B cell (primary cell): ENCODE data around the gene UMOD. TPM values are rescaled to one million over a fixed set of nuclear protein-coding genes. Genes with fewer than 3 reads are reported as not detected.

Experiments used
- ATAC-seq: fragments of 200-7000 bp; cut with Tn5 transposase; one replicate; pipeline ENCODE4 v1.10.0; 2021; ENCODE audit warnings: low read depth, mild to moderate bottlenecking, moderate number of reproducible peaks, moderate library complexity
- CTCF ChIA-PET: fragments of 350-600 bp; sonication (Branson Sonifier 250); formaldehyde crosslinking; loops from one replicate; lab custom pipeline; 2021; ENCODE audit warnings: antibody characterized with exemption, inconsistent platforms; lab: Charles Lee
- POLR2A ChIA-PET: fragments of 350-600 bp; sonication (Branson Sonifier 250); formaldehyde crosslinking; loops from one replicate; lab custom pipeline; 2021; ENCODE audit warnings: antibody characterized with exemption; lab: Charles Lee
- DNase-seq: peaks from one replicate; pipeline ENCODE4 v3.0.0; 2013
- H2AFZ ChIP-seq: 2 replicates; pipeline ENCODE4 v1.6.1; 2012; ENCODE audit warnings: mild to moderate bottlenecking, low read depth, low read length; ENCODE audit not compliant: insufficient read depth, poor library complexity, severe bottlenecking
- H3K27ac ChIP-seq, 2 donors: 1 replicate in 1 of 2; 2 replicates in 1 of 2; pipeline ENCODE4 v1.5.1; 2012 to 2013; ENCODE audit warnings: low read length in 2 of 2, mild to moderate bottlenecking in 2 of 2, moderate library complexity in 1 of 2
- H3K27me3 ChIP-seq, 4 experiments: fragments of 200-600 bp in 1 of 4; sonication (generic) in 1 of 4; replicated peaks in 1 of 4; 1 replicate in 2 of 4; 2 replicates in 2 of 4; pipeline versions ENCODE4 v1.6.1 to v1.7.0; 2013 to 2016; ENCODE audit warnings: low read length in 3 of 4, mild to moderate bottlenecking in 2 of 4, mixed read lengths in 1 of 4, moderate library complexity in 1 of 4; ENCODE audit not compliant: insufficient read depth in 4 of 4, control insufficient read depth in 3 of 4; ENCODE audit errors: control extremely low read depth in 1 of 4
- H3K36me3 ChIP-seq, 2 experiments: replicated peaks in 1 of 2; 1 replicate in 1 of 2; 2 replicates in 1 of 2; pipeline versions ENCODE4 v1.6.1 to v1.7.1; 2013; ENCODE audit warnings: low read length in 1 of 2; ENCODE audit not compliant: insufficient read depth in 2 of 2, control insufficient read depth in 1 of 2; ENCODE audit errors: control extremely low read depth in 1 of 2, extremely low read depth in 1 of 2
- H3K4me1 ChIP-seq, 2 donors: fragments of 200-600 bp in 1 of 2; sonication (generic) in 1 of 2; 1 replicate in 1 of 2; 2 replicates in 1 of 2; pipeline versions ENCODE4 v1.5.1 to v1.6.1; 2013 to 2017; ENCODE audit warnings: low read length in 2 of 2; ENCODE audit not compliant: control insufficient read depth in 2 of 2, insufficient read depth in 2 of 2
- H3K4me2 ChIP-seq: replicated peaks from 2 replicates; pipeline ENCODE3; 2012; ENCODE audit warnings: mild to moderate bottlenecking, low read depth, low read length; ENCODE audit not compliant: poor library complexity, severe bottlenecking
- H3K4me3 ChIP-seq, 5 experiments: fragments of 200-600 bp in 1 of 5; sonication (generic) in 1 of 5; 1 replicate in 3 of 5; 2 replicates in 2 of 5; pipeline versions ENCODE4 v1.5.1 to v1.7.0; 2011 to 2016; ENCODE audit warnings: low read length in 4 of 5, mild to moderate bottlenecking in 4 of 5, low read depth in 2 of 5, control low read depth in 1 of 5, moderate library complexity in 1 of 5; ENCODE audit not compliant: insufficient read depth in 1 of 5; ENCODE audit errors: control extremely low read depth in 1 of 5, extremely low read depth in 1 of 5
- H3K79me2 ChIP-seq: fragments of 200-600 bp; sonication (generic); one replicate; pipeline ENCODE4 v1.6.0; 2016; ENCODE audit warnings: low read length; ENCODE audit not compliant: control insufficient read depth, insufficient read depth
- H3K9ac ChIP-seq: fragments of 200-600 bp; sonication (generic); 2 replicates; pipeline ENCODE4 v1.6.1; 2017; ENCODE audit warnings: mild to moderate bottlenecking, low read length, moderate library complexity
- H3K9me3 ChIP-seq, 3 donors: one replicate each; pipeline versions ENCODE4 v1.6.1 to v1.7.1; 2013; ENCODE audit warnings: low read length in 2 of 3; ENCODE audit not compliant: control insufficient read depth in 2 of 3, insufficient read depth in 1 of 3; ENCODE audit errors: control extremely low read depth in 1 of 3
- H4K20me1 ChIP-seq: 2 replicates; pipeline ENCODE4 v1.6.0; 2012; ENCODE audit warnings: mild to moderate bottlenecking, low read length; ENCODE audit not compliant: insufficient read depth, control insufficient read depth, poor library complexity, severe bottlenecking
- H3K27ac Mint-ChIP-seq: one replicate; pipeline ENCODE4 v1.8.0; 2021; ENCODE audit warnings: mixed read lengths
- H3K27me3 Mint-ChIP-seq: one replicate; pipeline ENCODE4 v1.8.0; 2021; ENCODE audit warnings: mixed read lengths
- H3K4me1 Mint-ChIP-seq: one replicate; pipeline ENCODE4 v1.8.0; 2021; ENCODE audit warnings: mixed read lengths
- H3K4me3 Mint-ChIP-seq: one replicate; pipeline ENCODE4 v1.8.0; 2021; ENCODE audit warnings: mixed read lengths
- H3K9me3 Mint-ChIP-seq: one replicate; pipeline ENCODE4 v1.8.0; 2022; ENCODE audit warnings: mixed read lengths; ENCODE audit not compliant: insufficient read depth
- EZH2 ChIP-seq: IDR thresholded peaks from 2 replicates; pipeline ENCODE4 v1.6.1; 2012; ENCODE audit warnings: borderline replicate concordance, low read depth, mild to moderate bottlenecking, moderate library complexity, low read length; ENCODE audit not compliant: insufficient read depth, poor library complexity, severe bottlenecking
- WGBS: methylation state at CpG from one replicate; pipeline ENCODE4 v1.1.5; 2013; ENCODE audit warnings: missing lambda C conversion rate; ENCODE audit not compliant: insufficient coverage; 5-methylcytosine and 5-hydroxymethylcytosine counted together
- intact Hi-C: fragments of 100-400 bp; cut with micrococcal nuclease; formaldehyde crosslinking; loops from one replicate; pipeline ENCODE4 v1.10.0; 2022
- polyA plus RNA-seq: library from polyadenylated mRNA; depleted of rRNA; stranded (reverse); fragments of >200 nt; gene quantifications from 2 replicates; pipeline ENCODE4 v1.2.3, GENCODE V29; 2012
- total RNA-seq, 2 donors: library from RNA; stranded (reverse); fragments of 120-200 nt in 1 of 2; gene quantifications; 1 replicate in 1 of 2; 2 replicates in 1 of 2; pipeline versions ENCODE4 v1.2.3 to v1.2.4, GENCODE V29; 2013 to 2022
- TF ChIP-seq, protein P1 (sequence below): fragments of 200-600 bp; IDR thresholded peaks from one replicate; pipeline ENCODE4 v1.8.0; 2022; ENCODE audit warnings: antibody characterized with exemption, mild to moderate bottlenecking

Gene UMOD
- total and polyA plus RNA-seq, 2 donors (not counting 1 experiment from before 2014, with no cell fraction given): not detected

GRCh38 chr16:20303012-20303411 lies 49.5 kb downstream of the UMOD start:
- H3K4me1 ChIP-seq: no peaks in the 10 kb centered on the region
- no peaks in the 10 kb centered on the region for H3K27me3 ChIP-seq
- H3K9ac ChIP-seq: no peak overlapping the region
- no peaks in the 10 kb centered on the region for H3K36me3 ChIP-seq
- H3K4me3 ChIP-seq: no peak overlapping the region
- Mint-ChIP-seq H3K27ac (no peak overlapping the region), H3K9me3 (no peaks in the 10 kb centered on the region), H3K27me3 (peaks cover 13% of the 10 kb centered on the region), H3K4me1 (no peaks in the 10 kb centered on the region), H3K4me3 (no peak overlapping the region)
- H2AFZ ChIP-seq: no peak overlapping the region
- H3K4me2 ChIP-seq: no peak overlapping the region
- intact Hi-C loops: no loop called here
- DNase-seq (no peak), ATAC-seq (no peak)
- H3K79me2 ChIP-seq: no peaks in the 10 kb centered on the region
- ChIA-PET POLR2A (no interaction called here), CTCF (no interaction called here)
- H3K9me3 ChIP-seq: no peaks in the 10 kb centered on the region
- TF ChIP-seq, protein P1, sequence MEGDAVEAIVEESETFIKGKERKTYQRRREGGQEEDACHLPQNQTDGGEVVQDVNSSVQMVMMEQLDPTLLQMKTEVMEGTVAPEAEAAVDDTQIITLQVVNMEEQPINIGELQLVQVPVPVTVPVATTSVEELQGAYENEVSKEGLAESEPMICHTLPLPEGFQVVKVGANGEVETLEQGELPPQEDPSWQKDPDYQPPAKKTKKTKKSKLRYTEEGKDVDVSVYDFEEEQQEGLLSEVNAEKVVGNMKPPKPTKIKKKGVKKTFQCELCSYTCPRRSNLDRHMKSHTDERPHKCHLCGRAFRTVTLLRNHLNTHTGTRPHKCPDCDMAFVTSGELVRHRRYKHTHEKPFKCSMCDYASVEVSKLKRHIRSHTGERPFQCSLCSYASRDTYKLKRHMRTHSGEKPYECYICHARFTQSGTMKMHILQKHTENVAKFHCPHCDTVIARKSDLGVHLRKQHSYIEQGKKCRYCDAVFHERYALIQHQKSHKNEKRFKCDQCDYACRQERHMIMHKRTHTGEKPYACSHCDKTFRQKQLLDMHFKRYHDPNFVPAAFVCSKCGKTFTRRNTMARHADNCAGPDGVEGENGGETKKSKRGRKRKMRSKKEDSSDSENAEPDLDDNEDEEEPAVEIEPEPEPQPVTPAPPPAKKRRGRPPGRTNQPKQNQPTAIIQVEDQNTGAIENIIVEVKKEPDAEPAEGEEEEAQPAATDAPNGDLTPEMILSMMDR: no peak
- no peak for TF ChIP-seq EZH2
- H3K27ac ChIP-seq: no peak overlapping the region
- WGBS: 84% methylated on average over 4 of the region's 4 CpGs
- no peaks in the 10 kb centered on the region for H4K20me1 ChIP-seq

- Mint-ChIP-seq H3K27me3 (peaks cover 13% of the 10 kb centered on the region), H3K4me3 (no peak overlapping the region), H3K27ac (no peak overlapping the region), H3K4me1 (no peaks in the 10 kb centered on the region), H3K9me3 (no peaks in the 10 kb centered on the region)
- H3K4me3 ChIP-seq: no peak overlapping the region
- H3K4me2 ChIP-seq: no peak overlapping the region
- 89% methylated on average over 1 of the region's 5 CpGs for WGBS
- TF ChIP-seq, protein P1: no peak
- no peak for TF ChIP-seq EZH2
- CTCF ChIA-PET: no interaction called here
- no peak overlapping the region for H3K27ac ChIP-seq
- no peaks in the 10 kb centered on the region for H3K27me3 ChIP-seq
- intact Hi-C loops: no loop called here
- H3K79me2 ChIP-seq: no peaks in the 10 kb centered on the region
- H4K20me1 ChIP-seq: no peaks in the 10 kb centered on the region
- H3K9ac ChIP-seq: no peak overlapping the region
- no peak overlapping the region for H2AFZ ChIP-seq
- no peak for ATAC-seq
- H3K4me1 ChIP-seq: no peaks in the 10 kb centered on the region
- no peak for DNase-seq
- H3K9me3 ChIP-seq: no peaks in the 10 kb centered on the region
- POLR2A ChIA-PET: no interaction called here
- no peaks in the 10 kb centered on the region for H3K36me3 ChIP-seq
Measured at GRCh38 chr16:20302389-20302788, 50.1 kb downstream of the UMOD start.
